ENCODE measurements around the gene EXOC4.
A peak's percentile ranks its signal among the peaks of the same experiment; 100 is the strongest.

Gene EXOC4

DNA sequence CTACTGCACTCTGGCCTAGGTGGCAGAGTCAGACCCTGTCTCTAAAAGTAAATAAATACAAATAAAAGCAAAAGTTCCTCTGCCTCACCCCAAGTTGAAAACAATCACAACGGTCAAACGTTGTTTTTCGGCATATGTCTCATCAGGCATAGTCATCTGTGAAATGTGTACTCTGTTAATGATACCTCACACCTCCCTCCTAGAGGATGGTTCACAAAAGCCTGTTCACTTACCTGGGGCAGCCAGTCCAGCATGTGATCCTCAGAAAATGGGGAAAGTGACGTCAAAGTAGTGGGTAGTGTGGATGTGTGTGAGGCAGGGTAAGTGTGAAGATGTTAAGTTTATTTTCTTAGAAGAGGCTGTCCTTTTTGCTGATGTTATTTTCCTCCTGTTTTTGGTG, 620.3 kb downstream of the EXOC4 start:
- Histone ChIP-seq H4K20me1 (ENCODE audit: insufficient read depth, low read length) (no peaks in the 10 kb centered on the region), H3K4me2 (ENCODE audit: low read length) (no peak overlapping the region), H3K4me3 (ENCODE audit: low read depth, low read length, poor library complexity, severe bottlenecking) (no peak overlapping the region), H3K27ac (ENCODE audit: low read depth, low read length, poor library complexity, severe bottlenecking) (no peak overlapping the region), H3K79me2 (ENCODE audit: insufficient read depth, low read length) (no peaks in the 10 kb centered on the region), H3K36me3 (ENCODE audit: insufficient read depth, low read length) (no peaks in the 10 kb centered on the region), H3K9ac (ENCODE audit: low read length) (no peak overlapping the region), H3K9me3 (ENCODE audit: low read length) (no peaks in the 10 kb centered on the region), H3K9me2 (ENCODE audit: low read depth, low read length) (no peaks in the 10 kb centered on the region), H2AFZ (ENCODE audit: low read length) (no peak overlapping the region), H3F3A (ENCODE audit: insufficient read depth, low read length) (no peaks in the 10 kb centered on the region), H3K27me3 (ENCODE audit: insufficient read depth, low read length) (no peaks in the 10 kb centered on the region), H3K4me1 (ENCODE audit: insufficient read depth, low read length, severe bottlenecking) (peaks cover 6% of the 10 kb centered on the region)
- TF ChIP-seq EZH2 (IDR thresholded peaks at IDR 0.05; ENCODE audit: borderline replicate concordance, low read length) = no peak
- TF ChIP-seq, protein P1, sequence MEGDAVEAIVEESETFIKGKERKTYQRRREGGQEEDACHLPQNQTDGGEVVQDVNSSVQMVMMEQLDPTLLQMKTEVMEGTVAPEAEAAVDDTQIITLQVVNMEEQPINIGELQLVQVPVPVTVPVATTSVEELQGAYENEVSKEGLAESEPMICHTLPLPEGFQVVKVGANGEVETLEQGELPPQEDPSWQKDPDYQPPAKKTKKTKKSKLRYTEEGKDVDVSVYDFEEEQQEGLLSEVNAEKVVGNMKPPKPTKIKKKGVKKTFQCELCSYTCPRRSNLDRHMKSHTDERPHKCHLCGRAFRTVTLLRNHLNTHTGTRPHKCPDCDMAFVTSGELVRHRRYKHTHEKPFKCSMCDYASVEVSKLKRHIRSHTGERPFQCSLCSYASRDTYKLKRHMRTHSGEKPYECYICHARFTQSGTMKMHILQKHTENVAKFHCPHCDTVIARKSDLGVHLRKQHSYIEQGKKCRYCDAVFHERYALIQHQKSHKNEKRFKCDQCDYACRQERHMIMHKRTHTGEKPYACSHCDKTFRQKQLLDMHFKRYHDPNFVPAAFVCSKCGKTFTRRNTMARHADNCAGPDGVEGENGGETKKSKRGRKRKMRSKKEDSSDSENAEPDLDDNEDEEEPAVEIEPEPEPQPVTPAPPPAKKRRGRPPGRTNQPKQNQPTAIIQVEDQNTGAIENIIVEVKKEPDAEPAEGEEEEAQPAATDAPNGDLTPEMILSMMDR (IDR thresholded peaks at IDR 0.05; ENCODE audit: low read length) = no peak

DNA sequence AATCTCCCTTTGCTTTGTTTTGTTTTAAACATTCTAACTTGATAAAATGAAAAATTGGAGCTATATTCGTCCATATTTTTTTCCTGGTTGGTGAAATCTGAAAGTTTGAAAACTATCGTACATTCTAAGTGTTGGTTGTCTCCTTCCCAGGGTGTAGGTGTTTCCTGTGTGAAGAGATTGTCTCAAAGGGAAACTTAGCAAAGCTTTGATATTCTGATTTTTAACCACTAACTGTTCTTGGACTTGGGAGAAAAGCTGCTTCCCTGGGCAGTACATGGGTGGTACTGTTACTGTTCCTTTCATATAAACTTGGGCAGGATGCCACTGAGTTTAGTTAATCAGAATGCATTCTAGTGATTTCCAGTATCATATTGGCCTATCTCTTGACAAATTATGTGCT, 620.8 kb downstream of the EXOC4 start:
- Histone ChIP-seq H3K4me2 (ENCODE audit: low read length) (no peak overlapping the region), H3K9ac (ENCODE audit: low read length) (no peak overlapping the region), H3K9me3 (ENCODE audit: low read length) (no peaks in the 10 kb centered on the region), H3K9me2 (ENCODE audit: low read depth, low read length) (no peaks in the 10 kb centered on the region), H4K20me1 (ENCODE audit: insufficient read depth, low read length) (no peaks in the 10 kb centered on the region), H2AFZ (ENCODE audit: low read length) (no peak overlapping the region), H3K36me3 (ENCODE audit: insufficient read depth, low read length) (no peaks in the 10 kb centered on the region), H3K4me1 (ENCODE audit: insufficient read depth, low read length, severe bottlenecking) (peaks cover 7% of the 10 kb centered on the region), H3K79me2 (ENCODE audit: insufficient read depth, low read length) (no peaks in the 10 kb centered on the region), H3K4me3 (ENCODE audit: low read depth, low read length, poor library complexity, severe bottlenecking) (no peak overlapping the region), H3K27ac (ENCODE audit: low read depth, low read length, poor library complexity, severe bottlenecking) (no peak overlapping the region), H3F3A (ENCODE audit: insufficient read depth, low read length) (no peaks in the 10 kb centered on the region), H3K27me3 (ENCODE audit: insufficient read depth, low read length) (no peaks in the 10 kb centered on the region)
- TF ChIP-seq EZH2 (IDR thresholded peaks at IDR 0.05; ENCODE audit: borderline replicate concordance, low read length) = no peak
- TF ChIP-seq, protein P1 (IDR thresholded peaks at IDR 0.05; ENCODE audit: low read length) = no peak

DNA sequence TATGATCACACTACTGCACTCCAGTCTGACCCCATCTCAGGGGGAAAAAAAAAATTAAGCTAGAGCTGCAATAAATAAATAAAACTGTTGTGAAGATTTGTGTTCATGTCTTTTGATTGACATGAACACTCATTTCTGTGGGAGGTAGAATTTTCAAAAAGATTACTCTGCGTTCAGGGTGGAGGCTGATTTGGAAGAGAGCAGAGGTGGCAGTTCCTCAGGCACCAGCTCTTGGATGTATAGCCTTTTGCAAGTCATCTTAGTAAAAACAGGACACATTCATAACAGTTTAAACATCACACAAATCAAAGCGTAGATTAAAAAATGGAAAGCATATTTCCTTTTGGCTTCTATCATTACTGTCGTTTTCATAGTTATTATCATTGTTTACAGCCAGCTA, 630.7 kb downstream of the EXOC4 start:
- no peak overlapping the region for H3K27ac ChIP-seq (ENCODE audit: low read depth, low read length, poor library complexity, severe bottlenecking)
- H3K4me1 ChIP-seq (ENCODE audit: insufficient read depth, low read length, severe bottlenecking) = peaks cover 8% of the 10 kb centered on the region
- no peak overlapping the region for H3K4me3 ChIP-seq (ENCODE audit: low read depth, low read length, poor library complexity, severe bottlenecking)
- no peaks in the 10 kb centered on the region for H4K20me1 ChIP-seq (ENCODE audit: insufficient read depth, low read length)
- H3K79me2 ChIP-seq (ENCODE audit: insufficient read depth, low read length) = no peaks in the 10 kb centered on the region
- 0 out of 2 replicates have a peak overlapping the region, but pooled peaks have one; percentile 8 for H3K4me2 ChIP-seq (ENCODE audit: low read length)
- H2AFZ ChIP-seq (ENCODE audit: low read length) = no peak overlapping the region
- H3K9me2 ChIP-seq (ENCODE audit: low read depth, low read length) = 0 out of 2 replicates have a peak, but pooled peaks cover 3% of the 10 kb centered on the region
- H3F3A ChIP-seq (ENCODE audit: insufficient read depth, low read length) = no peaks in the 10 kb centered on the region
- no peaks in the 10 kb centered on the region for H3K36me3 ChIP-seq (ENCODE audit: insufficient read depth, low read length)
- no peaks in the 10 kb centered on the region for H3K27me3 ChIP-seq (ENCODE audit: insufficient read depth, low read length)
- H3K9me3 ChIP-seq (ENCODE audit: low read length) = no peaks in the 10 kb centered on the region
- no peak overlapping the region for H3K9ac ChIP-seq (ENCODE audit: low read length)
- TF ChIP-seq, protein P1 (IDR thresholded peaks at IDR 0.05; ENCODE audit: low read length) = no peak
- no peak for TF ChIP-seq EZH2 (IDR thresholded peaks at IDR 0.05; ENCODE audit: borderline replicate concordance, low read length)

All from OCI-LY1 (cell line).